Hematopoietic multipotent progenitor cell treated with erythropoietin and hydrocortisone succinate and interleukin-3 and kit ligand, for 17 days (in vitro differentiated cells): ENCODE data around the gene TRAF7.
"Not testable (repeated sequence)": the region's sequence is repeated elsewhere in the genome, so short reads cannot be mapped to it uniquely, and the experiment has no call there.

Source experiments
- DNase-seq: peaks from one replicate; pipeline ENCODE4 v3.0.0-alpha.2; 2015; ENCODE audit warnings: low spot score

TRAF7 gene

GRCh38 chr16:2203119-2203688 lies 47.6 kb downstream of the TRAF7 start:
- not testable (repeated sequence) for DNase-seq

GRCh38 chr16:2204416-2205103 lies 49.0 kb downstream of the TRAF7 start:
- DNase-seq: no peak

- peak; percentile 94 for DNase-seq
Measured at GRCh38 chr16:2205104-2205966, 49.8 kb downstream of the TRAF7 start, which contains the start of gene MLST8. TSS of gene MLST8 (plus strand) at chr16:2205454. CDS start at chr16:2206086, 632 bp downstream.

- no peak for DNase-seq
Measured at GRCh38 chr16:2205967-2206313, 50.4 kb downstream of the TRAF7 start.

- DNase-seq: no peak
Measured at GRCh38 chr16:2206420-2206779, 50.8 kb downstream of the TRAF7 start.

GRCh38 chr16:2206780-2207433 lies 51.3 kb downstream of the TRAF7 start:
- DNase-seq: no peak

GRCh38 chr16:2207872-2208271 lies 52.3 kb downstream of the TRAF7 start:
- no peak for DNase-seq

- no peak for DNase-seq
Measured at GRCh38 chr16:2208308-2208707, 52.7 kb downstream of the TRAF7 start.

- DNase-seq: no peak
Measured at GRCh38 chr16:2208772-2209171, 53.2 kb downstream of the TRAF7 start.

- no peak for DNase-seq
Measured at GRCh38 chr16:2209258-2210008, 53.9 kb downstream of the TRAF7 start.

- DNase-seq: no peak
Measured at GRCh38 chr16:2210009-2210332, 54.4 kb downstream of the TRAF7 start.

- DNase-seq: no peak
Measured at GRCh38 chr16:2210386-2211365, 55.1 kb downstream of the TRAF7 start, which contains the start of gene BRICD5. TSS of gene BRICD5 (minus strand) at chr16:2210863. CDS start at chr16:2210833, 30 bp downstream.

- DNase-seq: no peak
Measured at GRCh38 chr16:2211923-2212347, 56.4 kb downstream of the TRAF7 start.

- no peak for DNase-seq
Measured at GRCh38 chr16:2212362-2213324, 57.1 kb downstream of the TRAF7 start.

- DNase-seq: no peak
Measured at GRCh38 chr16:2213817-2214718, 58.5 kb downstream of the TRAF7 start.

GRCh38 chr16:2214719-2214968 lies 59.1 kb downstream of the TRAF7 start, which contains the start of gene PGP:
TSS of gene PGP (minus strand) at chr16:2214840. CDS start at chr16:2214777, 63 bp downstream.
- DNase-seq: no peak

- DNase-seq: no peak
Measured at GRCh38 chr16:2216330-2216729, 60.7 kb downstream of the TRAF7 start.

GRCh38 chr16:2223221-2223941 lies 67.8 kb downstream of the TRAF7 start, which contains the start of gene E4F1:
TSS of gene E4F1 (plus strand) at chr16:2223591. CDS start at chr16:2223614, 23 bp downstream.
- peak; percentile 99 for DNase-seq
